ENCODE measurements around the gene FHOD3. TPM values are rescaled to one million over a fixed set of nuclear protein-coding genes. Genes with fewer than 3 reads are reported as not detected.

FHOD3 gene
- total and polyA plus RNA-seq, 2 of the 4 experiments (the other 2 are of a cell fraction): 14.6 to 16.0 TPM

DNA sequence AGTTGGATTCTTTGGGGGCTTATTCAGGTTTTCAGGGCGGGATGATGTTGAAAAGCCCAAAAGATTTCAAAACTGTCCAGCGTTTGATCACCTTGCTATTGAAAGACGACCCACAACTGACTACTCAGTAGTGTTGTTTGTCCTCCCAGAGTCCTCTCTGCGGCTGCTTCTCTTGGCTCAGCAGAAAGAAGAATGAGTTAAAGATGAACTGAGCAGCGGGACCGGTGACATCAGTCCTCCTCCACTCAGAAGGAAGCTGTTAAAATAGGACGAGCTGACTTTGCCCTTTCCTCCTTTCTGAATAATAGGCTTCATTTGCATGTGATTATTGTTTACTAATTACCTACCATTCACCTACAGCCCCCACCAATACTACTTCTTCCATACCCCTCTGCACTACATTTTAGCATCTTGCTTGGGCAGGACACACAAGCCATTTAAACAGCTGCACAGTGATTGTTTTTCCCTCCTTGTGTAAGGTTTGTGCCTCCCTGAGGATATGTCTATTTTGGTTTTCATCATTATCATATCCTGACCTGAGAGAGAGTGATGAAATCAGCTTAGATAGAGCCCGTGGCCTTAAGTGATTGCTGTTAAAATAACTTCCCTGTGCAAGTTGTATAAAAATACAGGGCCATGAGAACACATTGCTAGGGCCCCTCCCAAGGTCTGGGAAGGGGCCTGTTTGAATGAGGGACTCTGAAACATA lies 261.8 kb downstream of the FHOD3 start:
- H3K14ac ChIP-seq (replicated peaks; ENCODE audit: low read depth, low read length): no peak overlapping the region
- in situ Hi-C loops (cut with MboI; ENCODE audit: low sequenced_read_pairs) (no loop called here), intact Hi-C loops (cut with micrococcal nuclease) (loop anchor here (5.0 to 10.0 kb wide), 2 partner anchors 75 to 262 kb away; partner anchors contain the start of gene FHOD3), dilution Hi-C loops (cut with HindIII; ENCODE audit: low sequenced_read_pairs, unreplicated experiment) (no loop called here)
- H3K4me3 ChIP-seq (ENCODE audit: insufficient read depth, low read depth, low read length): no peak overlapping the region
- TF ChIP-seq MXI1 (IDR thresholded peaks at IDR 0.05; ENCODE audit: borderline replicate concordance, low read depth, low read length): no peak
- no peak for TF ChIP-seq RCOR1 (IDR thresholded peaks at IDR 0.05; ENCODE audit: insufficient replicate concordance, low read length)
- TF ChIP-seq MAFK (IDR thresholded peaks at IDR 0.05; ENCODE audit: low read depth, low read length): no peak
- TF ChIP-seq CHD1 (IDR thresholded peaks at IDR 0.05; ENCODE audit: low read depth, low read length): no peak
- no peaks in the 10 kb centered on the region for H3K9me3 ChIP-seq (ENCODE audit: control insufficient read depth, insufficient read depth, low read length)
- no peak overlapping the region for H2BK15ac ChIP-seq (ENCODE audit: low read depth, low read length)
- H4K5ac ChIP-seq (ENCODE audit: low read depth, low read length): peak overlapping the region; percentile 13; the same call in 1 of the 2 replicates
- CTCF ChIA-PET: no interaction called here
- H3K36me3 ChIP-seq (ENCODE audit: control insufficient read depth, insufficient read depth, low read length): no peaks in the 10 kb centered on the region
- no peak overlapping the region for H2BK5ac ChIP-seq (ENCODE audit: low read depth, low read length, poor library complexity, severe bottlenecking)
- peak overlapping the region; percentile 97; the same call in 1 of the 2 replicates for H3K27ac ChIP-seq (ENCODE audit: insufficient read depth, low read length)
- H3K4ac ChIP-seq (ENCODE audit: low read depth, low read length): no peak overlapping the region
- H2BK120ac ChIP-seq (ENCODE audit: low read depth, low read length): no peak overlapping the region
- no peaks in the 10 kb centered on the region for H3K79me1 ChIP-seq (ENCODE audit: low read depth in 1 of 2, low read length in 2 of 2)
- H3K9me1 ChIP-seq (ENCODE audit: insufficient read depth, low read length): no peaks in the 10 kb centered on the region; the same call in 1 of the 2 replicates
- H3K56ac ChIP-seq (ENCODE audit: extremely low read depth, insufficient read depth, low read length): no peak overlapping the region
- no peak overlapping the region for H3K9ac ChIP-seq (ENCODE audit: low read depth, low read length)
- no peak overlapping the region for H3K23ac ChIP-seq (ENCODE audit: low read depth, low read length)
- no peak overlapping the region for H4K91ac ChIP-seq (ENCODE audit: insufficient read depth, low read depth, low read length)
- H4K8ac ChIP-seq (ENCODE audit: low read depth in 2 of 2, low read length in 2 of 2): no peak overlapping the region
- DNase-seq (no peak), ATAC-seq (ENCODE audit: low read depth) (no peak)
- no peak overlapping the region for H3K4me2 ChIP-seq (ENCODE audit: low read depth, low read length)
- POLR2A ChIA-PET (ENCODE audit: unreplicated experiment): interaction anchor here (0.7 kb wide), 1 partner anchor 40 kb away, joined by 3 read pairs; no protein-coding TSS in a partner anchor
- no TSS peak for BruUV-seq (replicated peaks)
- no CpG with 5 or more reads among the region's 8 CpGs for WGBS, 2 experiments (ENCODE audit: extremely low coverage in 2 of 2, insufficient read length in 1 of 2)
- no peak overlapping the region; the same call in 1 of the 2 replicates for H3K18ac ChIP-seq (ENCODE audit: low read depth, low read length)
- no peak overlapping the region; the same call in 1 of the 2 replicates for H2BK20ac ChIP-seq (ENCODE audit: low read depth, low read length)
- no peak overlapping the region for H2AFZ ChIP-seq (replicated peaks; ENCODE audit: low read length, poor library complexity)
- H3K27me3 ChIP-seq (ENCODE audit: control insufficient read depth, insufficient read depth, low read length): no peaks in the 10 kb centered on the region
- H2AK5ac ChIP-seq (ENCODE audit: low read depth, low read length): no peak overlapping the region
- H3K4me1 ChIP-seq (ENCODE audit: control insufficient read depth, insufficient read depth, low read length): peaks cover 10% of the 10 kb centered on the region
- no peaks in the 10 kb centered on the region; the same call in 1 of the 2 replicates for H4K20me1 ChIP-seq (ENCODE audit: insufficient read depth, low read length)
- no peak overlapping the region for H2AK9ac ChIP-seq (replicated peaks; ENCODE audit: low read depth, low read length, poor library complexity)

Measured in IMR-90 (cell line).